RWPE1 (cell line): ENCODE results near the gene SPRY1.

Experiments
- CTCF ChIA-PET: fragments of 350-600 bp; sonication (Branson Sonifier 250); formaldehyde crosslinking; extraction: SDS; loops from one replicate; lab custom pipeline; 2021; lab: Yijun Ruan, JAX
- POLR2A ChIA-PET: fragments of 400-600 bp; formaldehyde crosslinking; extraction: SDS; loops from one replicate; lab custom pipeline; 2020; ENCODE audit warnings: antibody characterized with exemption; ENCODE audit not compliant: low non-redundant PET; lab: Yijun Ruan, JAX
- DNase-seq: peaks from one replicate; pipeline ENCODE4 v3.0.0; 2012; ENCODE audit warnings: low spot score
- H3K27ac ChIP-seq: fragments of 450-650 bp; 2 replicates; pipeline ENCODE4 v1.5.1; 2017
- TF ChIP-seq, protein P1 (sequence below): fragments of 450-650 bp; conservative IDR thresholded peaks from 2 replicates; pipeline ENCODE4 v1.5.1; 2017; ENCODE audit warnings: low read depth, mild to moderate bottlenecking

SPRY1 gene

DNA sequence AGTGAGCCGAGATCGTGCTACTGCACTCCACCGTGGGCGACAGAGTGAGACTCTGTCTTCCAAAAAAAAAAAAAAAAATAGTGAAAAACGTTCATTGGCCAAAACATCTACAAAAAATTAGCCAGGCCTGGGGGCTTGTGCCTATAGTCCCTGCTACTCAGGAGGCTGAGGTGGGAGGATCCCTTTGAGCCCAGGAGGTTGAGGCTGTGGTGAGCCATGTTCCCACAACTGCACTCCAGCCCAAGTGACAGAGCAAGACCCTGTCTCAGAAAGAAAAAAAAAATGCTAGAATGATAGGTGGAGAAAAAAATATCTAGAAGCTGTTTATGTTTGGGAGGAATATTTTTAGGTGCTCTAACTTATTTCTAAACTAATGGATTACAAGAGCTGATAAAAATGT is 14.9 kb downstream of the SPRY1 start:
- ChIA-PET POLR2A (no interaction called here), CTCF (no interaction called here)
- no peak overlapping the region for H3K27ac ChIP-seq
- no peak for DNase-seq
- TF ChIP-seq, protein P1, sequence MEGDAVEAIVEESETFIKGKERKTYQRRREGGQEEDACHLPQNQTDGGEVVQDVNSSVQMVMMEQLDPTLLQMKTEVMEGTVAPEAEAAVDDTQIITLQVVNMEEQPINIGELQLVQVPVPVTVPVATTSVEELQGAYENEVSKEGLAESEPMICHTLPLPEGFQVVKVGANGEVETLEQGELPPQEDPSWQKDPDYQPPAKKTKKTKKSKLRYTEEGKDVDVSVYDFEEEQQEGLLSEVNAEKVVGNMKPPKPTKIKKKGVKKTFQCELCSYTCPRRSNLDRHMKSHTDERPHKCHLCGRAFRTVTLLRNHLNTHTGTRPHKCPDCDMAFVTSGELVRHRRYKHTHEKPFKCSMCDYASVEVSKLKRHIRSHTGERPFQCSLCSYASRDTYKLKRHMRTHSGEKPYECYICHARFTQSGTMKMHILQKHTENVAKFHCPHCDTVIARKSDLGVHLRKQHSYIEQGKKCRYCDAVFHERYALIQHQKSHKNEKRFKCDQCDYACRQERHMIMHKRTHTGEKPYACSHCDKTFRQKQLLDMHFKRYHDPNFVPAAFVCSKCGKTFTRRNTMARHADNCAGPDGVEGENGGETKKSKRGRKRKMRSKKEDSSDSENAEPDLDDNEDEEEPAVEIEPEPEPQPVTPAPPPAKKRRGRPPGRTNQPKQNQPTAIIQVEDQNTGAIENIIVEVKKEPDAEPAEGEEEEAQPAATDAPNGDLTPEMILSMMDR, result no peak

DNA sequence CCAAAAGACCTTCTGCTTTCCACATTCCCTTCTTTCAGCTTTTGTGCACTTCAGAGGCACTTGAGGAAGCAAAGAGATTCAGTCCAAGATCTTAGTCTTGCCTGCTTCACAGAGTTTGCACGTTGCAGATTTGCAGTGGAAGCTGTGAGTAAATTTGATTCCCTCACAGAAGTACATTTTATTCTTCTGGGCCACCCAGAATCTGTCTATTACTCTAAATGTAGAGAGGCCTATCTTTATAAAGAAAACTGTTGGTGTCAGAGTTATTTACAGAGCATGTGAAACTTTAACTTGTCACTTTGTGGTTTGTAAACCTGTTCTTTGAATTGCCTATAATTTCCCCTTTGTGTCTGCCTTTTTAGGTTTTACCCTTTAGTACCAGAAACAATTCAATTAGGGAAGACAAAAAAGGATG is 15.5 kb downstream of the SPRY1 start:
- H3K27ac ChIP-seq, result no peak overlapping the region
- CTCF ChIA-PET, result no interaction called here
- no peak for DNase-seq
- TF ChIP-seq, protein P1, result no peak
- POLR2A ChIA-PET, result no interaction called here

GRCh38 chr4:123412700-123413512 is 16.3 kb downstream of the SPRY1 start:
- TF ChIP-seq, protein P1, result no peak
- H3K27ac ChIP-seq, result no peak overlapping the region
- no peak for DNase-seq
- CTCF ChIA-PET, result no interaction called here
- POLR2A ChIA-PET, result no interaction called here

DNA sequence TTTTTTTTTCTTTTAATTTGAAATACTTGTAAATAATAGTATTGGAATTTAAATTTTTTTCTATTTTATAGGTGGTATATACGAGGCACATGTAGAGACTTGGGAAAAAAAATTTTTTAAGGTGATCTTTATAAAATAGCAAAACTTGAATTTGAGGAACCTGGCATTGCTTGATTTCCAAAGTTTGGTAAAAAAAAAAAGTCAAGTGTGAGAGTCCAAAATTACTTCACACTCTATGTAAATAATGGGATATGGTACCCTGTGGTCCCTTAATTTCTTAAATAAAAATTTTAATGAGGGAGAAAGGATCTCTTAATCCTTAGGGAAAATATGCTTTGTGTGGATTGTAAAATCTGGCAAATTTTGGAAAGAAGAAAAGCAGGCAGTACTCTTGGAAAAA is 19.0 kb downstream of the SPRY1 start:
- no peak for DNase-seq
- POLR2A ChIA-PET, result no interaction called here
- no peak overlapping the region for H3K27ac ChIP-seq
- CTCF ChIA-PET, result interaction anchor here (0.6 to 0.7 kb wide), 2 partner anchors 141 to 150 kb away, joined by 3 to 4 read pairs; no protein-coding TSS in a partner anchor
- TF ChIP-seq, protein P1, result no peak

GRCh38 chr4:123415977-123416376 is 19.4 kb downstream of the SPRY1 start:
- TF ChIP-seq, protein P1, result no peak
- no peak overlapping the region for H3K27ac ChIP-seq
- DNase-seq, result no peak
- ChIA-PET POLR2A (no interaction called here), CTCF (interaction anchor here (0.7 kb wide), 1 partner anchor 141 kb away, joined by 3 read pairs; no protein-coding TSS in a partner anchor)

GRCh38 chr4:123417813-123418212 is 21.2 kb downstream of the SPRY1 start:
- no peak overlapping the region for H3K27ac ChIP-seq
- POLR2A ChIA-PET, result no interaction called here
- TF ChIP-seq, protein P1, result no peak
- CTCF ChIA-PET, result no interaction called here
- no peak for DNase-seq
